Panc1 (cell line): ENCODE results near the gene CA9. TPM values are rescaled to one million over a fixed set of nuclear protein-coding genes. Genes with fewer than 3 reads are reported as not detected.

ENCODE experiments used
- ATAC-seq: fragments of 200-7000 bp; cut with Tn5 transposase; 2 replicates; pipeline ENCODE4 v1.9.1; 2020; ENCODE audit warnings: mild to moderate bottlenecking, moderate library complexity
- BruUV-seq: library from RNA; stranded (reverse); fragments of 400-500 nt; replicated peaks from 2 replicates; lab custom pipeline; 2021; lab: Mats Ljungman, UMichigan
- CTCF ChIA-PET: fragments of 300-600 bp; sonication (Branson Sonifier 250); formaldehyde crosslinking; loops from one replicate; lab custom pipeline; 2022; ENCODE audit warnings: antibody characterized with exemption; lab: Charles Lee
- POLR2A ChIA-PET: fragments of 300-600 bp; sonication (Branson Sonifier 250); formaldehyde crosslinking; loops from one replicate; lab custom pipeline; 2022; ENCODE audit warnings: antibody characterized with exemption; lab: Charles Lee
- DNase-seq: peaks from one replicate; pipeline ENCODE4 v3.0.0-alpha.2; 2010; ENCODE audit warnings: low read depth, low spot score
- H3K27ac ChIP-seq: 2 replicates; pipeline ENCODE4 v1.5.1; 2011; ENCODE audit warnings: mild to moderate bottlenecking, low read length, inconsistent platforms
- H3K27me3 ChIP-seq: fragments of 200-500 bp; sonication (Bioruptor generic); 2 replicates; pipeline ENCODE4 v1.6.0; 2014; ENCODE audit warnings: low read length, inconsistent platforms; ENCODE audit not compliant: control insufficient read depth, insufficient read depth
- H3K36me3 ChIP-seq: fragments of 200-500 bp; sonication (Bioruptor generic); 2 replicates; pipeline ENCODE4 v1.5.1; 2014; ENCODE audit warnings: inconsistent platforms, mild to moderate bottlenecking, low read length, moderate library complexity; ENCODE audit not compliant: control insufficient read depth, insufficient read depth
- H3K4me1 ChIP-seq: 2 replicates; pipeline ENCODE4 v1.5.1; 2011; ENCODE audit warnings: inconsistent platforms, mild to moderate bottlenecking, low read length, moderate library complexity; ENCODE audit not compliant: control insufficient read depth, insufficient read depth
- H3K4me3 ChIP-seq, 2 experiments: 2 replicates each; pipeline ENCODE4 v1.5.1; 2011 to 2012; ENCODE audit warnings: low read depth in 2 of 2, low read length in 2 of 2, mild to moderate bottlenecking in 2 of 2, inconsistent platforms in 1 of 2, moderate library complexity in 1 of 2
- H3K9me3 ChIP-seq: fragments of 200-500 bp; sonication (Bioruptor generic); 2 replicates; pipeline ENCODE4 v1.5.1; 2014; ENCODE audit warnings: low read depth, mild to moderate bottlenecking, inconsistent platforms, low read length, moderate library complexity; ENCODE audit not compliant: control insufficient read depth, insufficient read depth
- CTCF ChIP-seq: fragments of 450-650 bp; IDR thresholded peaks from 2 replicates; pipeline ENCODE4 v1.5.1; 2017; ENCODE audit warnings: mild to moderate bottlenecking
- POLR2AphosphoS5 ChIP-seq: IDR thresholded peaks from 2 replicates; pipeline ENCODE4 v1.6.1; 2012; ENCODE audit warnings: mild to moderate bottlenecking, low read depth, low read length, moderate library complexity
- REST ChIP-seq, 2 experiments: IDR thresholded peaks; 2 replicates each; pipeline ENCODE4 v1.6.1; 2011 to 2012; ENCODE audit warnings: low read depth in 2 of 2, control low read depth in 1 of 2, low read length in 1 of 2, mild to moderate bottlenecking in 1 of 2, moderate library complexity in 1 of 2; ENCODE audit not compliant: insufficient read depth in 1 of 2
- SIN3A ChIP-seq: IDR thresholded peaks from 2 replicates; pipeline ENCODE4 v1.6.1; 2012; ENCODE audit warnings: low read depth, mild to moderate bottlenecking, low read length, moderate library complexity, borderline replicate concordance; ENCODE audit not compliant: insufficient read depth
- TCF7L2 ChIP-seq: IDR thresholded peaks from 2 replicates; pipeline ENCODE4 v1.6.1; 2011; ENCODE audit warnings: mild to moderate bottlenecking, low read depth, low read length, inconsistent platforms
- in situ Hi-C: cut with HindIII; loops from 2 replicates; pipeline ENCODE4 v1.10.0; 2016; ENCODE audit warnings: low sequenced_read_pairs, low pct_unique_long_range_greater_than_20kb
- intact Hi-C: fragments of 100-400 bp; cut with micrococcal nuclease; formaldehyde crosslinking; loops from one replicate; pipeline ENCODE4 v1.10.0; 2022; ENCODE audit not compliant: unreplicated experiment
- total RNA-seq: library from RNA; stranded (reverse); gene quantifications from one replicate; pipeline ENCODE4 v1.2.1, GENCODE V29; 2021; ENCODE audit not compliant: unreplicated experiment

CA9 gene
- total RNA-seq, 1 experiment from 2014 or later = 0.31 TPM

DNA sequence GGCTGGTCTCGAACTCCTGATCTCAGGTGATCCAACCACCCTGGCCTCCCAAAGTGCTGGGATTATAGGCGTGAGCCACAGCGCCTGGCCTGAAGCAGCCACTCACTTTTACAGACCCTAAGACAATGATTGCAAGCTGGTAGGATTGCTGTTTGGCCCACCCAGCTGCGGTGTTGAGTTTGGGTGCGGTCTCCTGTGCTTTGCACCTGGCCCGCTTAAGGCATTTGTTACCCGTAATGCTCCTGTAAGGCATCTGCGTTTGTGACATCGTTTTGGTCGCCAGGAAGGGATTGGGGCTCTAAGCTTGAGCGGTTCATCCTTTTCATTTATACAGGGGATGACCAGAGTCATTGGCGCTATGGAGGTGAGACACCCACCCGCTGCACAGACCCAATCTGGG, 1.5 kb downstream of the CA9 start:
- Histone ChIP-seq H3K9me3 (no peaks in the 10 kb centered on the region), H3K4me1 (no peaks in the 10 kb centered on the region; the same call in 1 of the 2 replicates), H3K27me3 (no peaks in the 10 kb centered on the region), H3K36me3 (no peaks in the 10 kb centered on the region), H3K4me3 (no peak overlapping the region), H3K27ac (no peak overlapping the region)
- intact Hi-C loops = no loop called here
- ATAC-seq (no peak), DNase-seq (no peak)
- no TSS peak for BruUV-seq
- CTCF ChIA-PET = interaction anchor here (0.5 to 0.6 kb wide), 2 partner anchors 15 to 21 kb away, joined by 3 read pairs; no protein-coding TSS in a partner anchor
- TF ChIP-seq POLR2AphosphoS5 (no peak), REST (IDR thresholded peaks at IDR 0.05; ENCODE audit: insufficient read depth in 1 of 2, low read depth in 2 of 2, low read length in 1 of 2) (no peak), CTCF (no peak), SIN3A (no peak), TCF7L2 (no peak)
- in situ Hi-C loops = no loop called here
- POLR2A ChIA-PET = interaction anchor here (0.5 kb wide), 1 partner anchor 514 kb away, joined by 3 read pairs; no protein-coding TSS in a partner anchor

DNA sequence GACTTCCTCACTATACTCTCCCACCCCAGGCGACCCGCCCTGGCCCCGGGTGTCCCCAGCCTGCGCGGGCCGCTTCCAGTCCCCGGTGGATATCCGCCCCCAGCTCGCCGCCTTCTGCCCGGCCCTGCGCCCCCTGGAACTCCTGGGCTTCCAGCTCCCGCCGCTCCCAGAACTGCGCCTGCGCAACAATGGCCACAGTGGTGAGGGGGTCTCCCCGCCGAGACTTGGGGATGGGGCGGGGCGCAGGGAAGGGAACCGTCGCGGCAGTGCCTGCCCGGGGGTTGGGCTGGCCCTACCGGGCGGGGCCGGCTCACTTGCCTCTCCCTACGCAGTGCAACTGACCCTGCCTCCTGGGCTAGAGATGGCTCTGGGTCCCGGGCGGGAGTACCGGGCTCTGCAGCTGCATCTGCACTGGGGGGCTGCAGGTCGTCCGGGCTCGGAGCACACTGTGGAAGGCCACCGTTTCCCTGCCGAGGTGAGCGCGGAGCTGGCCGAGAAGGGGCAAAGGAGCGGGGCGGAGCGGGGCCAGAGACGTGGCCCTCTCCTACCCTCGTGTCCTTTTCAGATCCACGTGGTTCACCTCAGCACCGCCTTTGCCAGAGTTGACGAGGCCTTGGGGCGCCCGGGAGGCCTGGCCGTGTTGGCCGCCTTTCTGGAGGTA, 2.1 kb downstream of the CA9 start:
- intact Hi-C loops (no loop called here), in situ Hi-C loops (no loop called here)
- no peak for TF ChIP-seq SIN3A
- no peak for TF ChIP-seq POLR2AphosphoS5
- no peak for TF ChIP-seq TCF7L2
- no peak for TF ChIP-seq REST (IDR thresholded peaks at IDR 0.05; ENCODE audit: insufficient read depth in 1 of 2, low read depth in 2 of 2, low read length in 1 of 2)
- no peak for TF ChIP-seq CTCF
- Histone ChIP-seq H3K27ac (no peak overlapping the region), H3K9me3 (no peaks in the 10 kb centered on the region), H3K36me3 (no peaks in the 10 kb centered on the region), H3K4me1 (peaks cover 2% of the 10 kb centered on the region; the same call in 1 of the 2 replicates), H3K27me3 (no peaks in the 10 kb centered on the region), H3K4me3 (no peak overlapping the region)
- CTCF ChIA-PET = interaction anchor here (0.5 to 0.6 kb wide), 2 partner anchors 15 to 21 kb away, joined by 3 read pairs; no protein-coding TSS in a partner anchor
- no peak for ATAC-seq
- no peak for DNase-seq
- POLR2A ChIA-PET = no interaction called here
- BruUV-seq = no TSS peak
